ENCODE results near the gene GPX8. TPM values are rescaled to one million over a fixed set of nuclear protein-coding genes. Genes with fewer than 3 reads are reported as not detected.

GPX8 gene
- total RNA-seq, 2 experiments from 2014 or later, result not detected

DNA sequence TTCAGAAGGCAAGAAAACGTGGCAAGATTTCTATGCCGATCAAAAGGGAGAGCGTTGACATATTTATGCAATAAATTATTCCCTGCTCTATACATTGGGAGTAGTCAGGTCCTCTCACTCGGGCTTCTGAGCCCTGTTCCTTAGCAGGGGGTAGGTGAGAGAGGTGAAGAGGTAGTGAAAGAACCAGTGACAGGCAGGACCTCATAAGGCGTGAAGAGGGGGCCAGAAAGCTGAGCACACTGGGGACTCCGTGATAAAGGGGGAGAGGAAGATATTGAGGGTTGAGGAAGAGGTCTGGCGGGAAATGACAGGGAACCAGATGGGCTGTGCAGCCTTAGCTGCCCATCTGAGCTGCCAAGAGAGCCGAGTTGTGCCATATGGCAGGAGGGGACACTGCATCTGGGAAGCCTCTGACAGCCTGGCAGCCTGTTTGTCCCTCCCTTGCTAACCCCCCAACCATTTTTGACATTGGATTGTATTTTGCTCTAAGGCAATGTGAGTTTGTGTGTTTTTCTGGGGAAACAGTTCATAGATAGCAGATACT is 13.8 kb downstream of the GPX8 start:
- Mint-ChIP-seq H3K9me3 (ENCODE audit: insufficient read depth) (no peaks in the 10 kb centered on the region), H3K27me3 (ENCODE audit: low read depth) (peaks cover 55% of the 10 kb centered on the region), H3K27ac (peak overlapping the region; percentile 58), H3K4me1 (ENCODE audit: low read depth) (peaks cover 40% of the 10 kb centered on the region), H3K4me3 (peak overlapping the region; percentile 77), H3K36me3 (ENCODE audit: low read depth) (no peaks in the 10 kb centered on the region)
- ChIA-PET CTCF (interaction anchor here (0.6 to 4.9 kb wide), 5 partner anchors 14 to 266 kb away, joined by 3 to 35 read pairs (median 4); partner anchors contain the start of genes DHX29, GPX8 and MTREX), POLR2A (no interaction called here)
- ATAC-seq (no peak), DNase-seq (no peak)

DNA sequence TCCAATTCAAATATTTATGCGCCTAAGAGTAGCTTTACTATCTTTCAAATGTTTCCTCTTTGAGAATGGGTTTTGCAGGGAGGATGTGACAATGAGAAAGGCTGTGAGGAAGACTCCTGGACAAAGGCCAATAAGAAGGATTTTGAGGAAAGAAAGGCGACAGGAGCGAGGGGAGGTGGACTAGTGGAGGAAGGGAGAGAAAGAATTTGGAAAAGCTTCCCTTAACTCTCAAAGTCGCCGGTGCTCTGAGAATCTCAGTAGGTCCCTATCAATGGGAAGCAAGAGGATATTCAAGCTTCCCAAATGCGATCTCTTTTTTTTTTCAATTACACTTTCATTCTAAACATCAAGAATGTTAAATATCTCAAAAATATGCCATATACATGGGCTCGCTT is 15.8 kb downstream of the GPX8 start:
- DNase-seq, result no peak
- POLR2A ChIA-PET, result interaction anchor here (1.3 kb wide), 1 partner anchor 56 kb away, joined by 3 read pairs; no protein-coding TSS in a partner anchor
- no peak overlapping the region for H3K27ac Mint-ChIP-seq
- CTCF ChIA-PET, result interaction anchor here (0.8 to 2.3 kb wide), 11 partner anchors 8 to 532 kb away, joined by 3 to 8 read pairs (median 3); no protein-coding TSS in a partner anchor
- no peaks in the 10 kb centered on the region for H3K9me3 Mint-ChIP-seq (ENCODE audit: insufficient read depth)
- ATAC-seq, result no peak
- H3K4me3 Mint-ChIP-seq, result peak overlapping the region; percentile 61
- no peaks in the 10 kb centered on the region for H3K36me3 Mint-ChIP-seq (ENCODE audit: low read depth)
- peaks cover 56% of the 10 kb centered on the region for H3K27me3 Mint-ChIP-seq (ENCODE audit: low read depth)
- H3K4me1 Mint-ChIP-seq (ENCODE audit: low read depth), result peaks cover 40% of the 10 kb centered on the region

GRCh38 chr5:55176176-55176818 is 16.3 kb downstream of the GPX8 start:
- Mint-ChIP-seq H3K27ac (no peak overlapping the region), H3K4me1 (ENCODE audit: low read depth) (peaks cover 40% of the 10 kb centered on the region), H3K27me3 (ENCODE audit: low read depth) (peaks cover 62% of the 10 kb centered on the region), H3K9me3 (ENCODE audit: insufficient read depth) (no peaks in the 10 kb centered on the region), H3K36me3 (ENCODE audit: low read depth) (no peaks in the 10 kb centered on the region), H3K4me3 (peak overlapping the region; percentile 61)
- DNase-seq, result peak; percentile 39
- POLR2A ChIA-PET, result interaction anchor here (1.3 kb wide), 1 partner anchor 55 kb away, joined by 3 read pairs; no protein-coding TSS in a partner anchor
- CTCF ChIA-PET, result interaction anchor here (0.8 to 2.3 kb wide), 9 partner anchors 9 to 270 kb away, joined by 3 to 8 read pairs (median 3); no protein-coding TSS in a partner anchor
- peak; percentile 57 for ATAC-seq

- Mint-ChIP-seq H3K27me3 (ENCODE audit: low read depth) (peaks cover 69% of the 10 kb centered on the region), H3K4me3 (peak overlapping the region; percentile 12), H3K27ac (no peak overlapping the region), H3K36me3 (ENCODE audit: low read depth) (no peaks in the 10 kb centered on the region), H3K9me3 (ENCODE audit: insufficient read depth) (no peaks in the 10 kb centered on the region), H3K4me1 (ENCODE audit: low read depth) (peaks cover 36% of the 10 kb centered on the region)
- ATAC-seq, result no peak
- no peak for DNase-seq
- POLR2A ChIA-PET, result interaction anchor here (1.3 kb wide), 1 partner anchor 54 kb away, joined by 3 read pairs; no protein-coding TSS in a partner anchor
- CTCF ChIA-PET, result interaction anchor here (1.7 to 2.3 kb wide), 3 partner anchors 8 to 55 kb away, joined by 5 to 8 read pairs (median 8); no protein-coding TSS in a partner anchor
These were observed 17.1 kb downstream of the GPX8 start for GRCh38 chr5:55177078-55177477.

GRCh38 chr5:55180016-55180415 is 20.0 kb downstream of the GPX8 start:
- ChIA-PET POLR2A (no interaction called here), CTCF (interaction anchor here (1.8 to 1.9 kb wide), 2 partner anchors 8 to 20 kb away, joined by 5 read pairs; partner anchors contain the start of gene GPX8)
- DNase-seq (no peak), ATAC-seq (no peak)
- H3K4me3 Mint-ChIP-seq, result no peak overlapping the region
- H3K36me3 Mint-ChIP-seq (ENCODE audit: low read depth), result no peaks in the 10 kb centered on the region
- H3K4me1 Mint-ChIP-seq (ENCODE audit: low read depth), result peaks cover 19% of the 10 kb centered on the region
- H3K27ac Mint-ChIP-seq, result no peak overlapping the region
- no peaks in the 10 kb centered on the region for H3K9me3 Mint-ChIP-seq (ENCODE audit: insufficient read depth)
- peaks cover 68% of the 10 kb centered on the region for H3K27me3 Mint-ChIP-seq (ENCODE audit: low read depth)

DNA sequence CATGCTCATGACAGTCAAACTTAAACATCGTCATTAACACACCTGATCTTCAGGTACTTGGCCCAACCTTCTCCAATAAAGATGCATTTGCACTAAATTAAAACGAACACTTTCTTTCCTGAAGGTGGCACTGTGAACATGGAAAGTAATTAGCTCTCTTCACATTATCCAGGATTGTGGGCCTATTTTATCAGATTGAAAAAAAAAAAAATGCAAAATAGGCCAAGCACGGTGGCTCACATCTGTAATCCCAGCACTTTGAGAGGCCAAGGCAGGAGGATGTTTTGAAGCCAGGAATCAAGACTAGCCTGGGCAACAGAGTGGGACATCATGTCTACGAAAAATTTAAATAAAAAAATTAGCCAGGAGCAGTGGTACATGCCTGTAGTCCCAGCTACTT is 27.4 kb downstream of the GPX8 start:
- no peaks in the 10 kb centered on the region for H3K4me1 Mint-ChIP-seq (ENCODE audit: low read depth)
- DNase-seq, result no peak
- H3K9me3 Mint-ChIP-seq (ENCODE audit: insufficient read depth), result no peaks in the 10 kb centered on the region
- ATAC-seq, result no peak
- H3K36me3 Mint-ChIP-seq (ENCODE audit: low read depth), result no peaks in the 10 kb centered on the region
- H3K27ac Mint-ChIP-seq, result no peak overlapping the region
- H3K4me3 Mint-ChIP-seq, result no peak overlapping the region
- ChIA-PET POLR2A (interaction anchor here (1.1 kb wide), 1 partner anchor 50 kb away, joined by 3 read pairs; no protein-coding TSS in a partner anchor), CTCF (interaction anchor here (0.6 to 2.5 kb wide), 6 partner anchors 8 to 33 kb away, joined by 3 to 8 read pairs (median 4); no protein-coding TSS in a partner anchor)
- peaks cover 51% of the 10 kb centered on the region for H3K27me3 Mint-ChIP-seq (ENCODE audit: low read depth)

GRCh38 chr5:55188656-55189540 is 28.9 kb downstream of the GPX8 start:
- no peak overlapping the region for H3K27ac Mint-ChIP-seq
- ChIA-PET POLR2A (no interaction called here), CTCF (interaction anchor here (1.1 to 2.5 kb wide), 3 partner anchors 10 to 17 kb away, joined by 4 to 8 read pairs (median 6); no protein-coding TSS in a partner anchor)
- DNase-seq (no peak), ATAC-seq (no peak)
- no peaks in the 10 kb centered on the region for H3K4me1 Mint-ChIP-seq (ENCODE audit: low read depth)
- H3K36me3 Mint-ChIP-seq (ENCODE audit: low read depth), result no peaks in the 10 kb centered on the region
- no peak overlapping the region for H3K4me3 Mint-ChIP-seq
- no peaks in the 10 kb centered on the region for H3K9me3 Mint-ChIP-seq (ENCODE audit: insufficient read depth)
- peaks cover 53% of the 10 kb centered on the region for H3K27me3 Mint-ChIP-seq (ENCODE audit: low read depth)

- peaks cover 45% of the 10 kb centered on the region for H3K27me3 Mint-ChIP-seq (ENCODE audit: low read depth)
- CTCF ChIA-PET, result no interaction called here
- no peaks in the 10 kb centered on the region for H3K9me3 Mint-ChIP-seq (ENCODE audit: insufficient read depth)
- ATAC-seq (no peak), DNase-seq (no peak)
- no peaks in the 10 kb centered on the region for H3K36me3 Mint-ChIP-seq (ENCODE audit: low read depth)
- POLR2A ChIA-PET, result no interaction called here
- no peaks in the 10 kb centered on the region for H3K4me1 Mint-ChIP-seq (ENCODE audit: low read depth)
- H3K4me3 Mint-ChIP-seq, result no peak overlapping the region
- H3K27ac Mint-ChIP-seq, result no peak overlapping the region
These were observed 31.2 kb downstream of the GPX8 start for GRCh38 chr5:55191165-55191564.

DNA sequence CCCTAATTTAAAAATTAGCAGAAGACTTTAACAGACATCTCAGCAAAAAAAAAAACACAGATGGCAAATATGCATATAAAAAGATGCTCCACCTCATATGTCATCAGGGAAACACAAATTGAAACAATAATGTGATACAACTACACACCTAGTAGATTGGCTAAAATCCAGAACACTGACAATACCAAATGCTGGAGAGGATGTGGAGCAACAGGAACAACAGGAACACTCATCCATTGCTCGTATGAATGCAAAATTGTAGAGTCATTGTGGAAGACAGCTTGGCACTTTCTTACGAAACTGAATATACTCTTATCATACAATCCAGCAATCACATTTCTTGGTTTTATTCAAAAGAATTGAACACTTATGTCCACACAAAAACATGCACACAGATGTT is 45.0 kb downstream of the GPX8 start:
- H3K4me1 Mint-ChIP-seq (ENCODE audit: low read depth), result no peaks in the 10 kb centered on the region
- CTCF ChIA-PET, result no interaction called here
- H3K9me3 Mint-ChIP-seq (ENCODE audit: insufficient read depth), result no peaks in the 10 kb centered on the region
- H3K27me3 Mint-ChIP-seq (ENCODE audit: low read depth), result peaks cover 35% of the 10 kb centered on the region
- H3K4me3 Mint-ChIP-seq, result no peak overlapping the region
- POLR2A ChIA-PET, result no interaction called here
- H3K36me3 Mint-ChIP-seq (ENCODE audit: low read depth), result no peaks in the 10 kb centered on the region
- ATAC-seq (no peak), DNase-seq (no peak)
- H3K27ac Mint-ChIP-seq, result no peak overlapping the region

- H3K4me3 Mint-ChIP-seq, result no peak overlapping the region
- H3K36me3 Mint-ChIP-seq (ENCODE audit: low read depth), result no peaks in the 10 kb centered on the region
- H3K9me3 Mint-ChIP-seq (ENCODE audit: insufficient read depth), result no peaks in the 10 kb centered on the region
- no peak for DNase-seq
- H3K27me3 Mint-ChIP-seq (ENCODE audit: low read depth), result peaks cover 26% of the 10 kb centered on the region
- no peaks in the 10 kb centered on the region for H3K4me1 Mint-ChIP-seq (ENCODE audit: low read depth)
- no peak for ATAC-seq
- H3K27ac Mint-ChIP-seq, result no peak overlapping the region
- ChIA-PET CTCF (interaction anchor here (0.9 kb wide), 1 partner anchor 39 kb away, joined by 3 read pairs; no protein-coding TSS in a partner anchor), POLR2A (no interaction called here)
These were observed 51.4 kb downstream of the GPX8 start for GRCh38 chr5:55211184-55211874.

All from activated CD8-positive, alpha-beta T cell treated with anti-CD3 and anti-CD28 coated beads, Interleukin-2, amount 10 ng/mL, durations not matched to agents 7 days and 5 days (primary cell).